PFSK-1 (cell line): ENCODE measurements around the gene GPC6.

Experiments
- POLR2AphosphoS5 ChIP-seq: IDR thresholded peaks from 2 replicates; pipeline ENCODE4 v1.6.1; 2012; ENCODE audit warnings: low read depth, mild to moderate bottlenecking, control low read depth, low read length, moderate library complexity
- TAF1 ChIP-seq: IDR thresholded peaks from 2 replicates; pipeline ENCODE4 v1.6.1; 2012; ENCODE audit warnings: low read length, control low read depth, borderline replicate concordance; ENCODE audit not compliant: insufficient read depth

GRCh38 chr13:93304868-93305613 is 78.4 kb downstream of the GPC6 start:
- TF ChIP-seq POLR2AphosphoS5, result no peak
- TF ChIP-seq TAF1, result no peak
